Testis (tissue), 2 donors: ENCODE data around the gene KYAT1.

Experiments
- CTCF ChIP-seq, 3 experiments: fragments of 450-650 bp in 2 of 3; fragments of 200-600 bp in 1 of 3; sonication (generic) in 1 of 3; IDR thresholded peaks; one replicate each; pipeline ENCODE4 v1.5.1; 2016 to 2019; ENCODE audit warnings: antibody characterized with exemption in 3 of 3, mild to moderate bottlenecking in 2 of 3, moderate library complexity in 1 of 3
- POLR2A ChIP-seq: fragments of 450-650 bp; IDR thresholded peaks from one replicate; pipeline ENCODE4 v1.6.1; 2017; ENCODE audit warnings: antibody characterized with exemption, mild to moderate bottlenecking, moderate library complexity

- no peak for TF ChIP-seq CTCF (IDR thresholded peaks at IDR 0.05)
- no peak for TF ChIP-seq POLR2A
These were observed 43.4 kb downstream of the KYAT1 start for GRCh38 chr9:128838338-128838737.
